Fibroblast of skin of right quadriceps (primary cell): ENCODE data around the gene DNAJC17.

Experiments used
- DNase-seq: peaks from one replicate; pipeline ENCODE4 v3.0.0-alpha.2; 2013

The DNAJC17 gene

DNA sequence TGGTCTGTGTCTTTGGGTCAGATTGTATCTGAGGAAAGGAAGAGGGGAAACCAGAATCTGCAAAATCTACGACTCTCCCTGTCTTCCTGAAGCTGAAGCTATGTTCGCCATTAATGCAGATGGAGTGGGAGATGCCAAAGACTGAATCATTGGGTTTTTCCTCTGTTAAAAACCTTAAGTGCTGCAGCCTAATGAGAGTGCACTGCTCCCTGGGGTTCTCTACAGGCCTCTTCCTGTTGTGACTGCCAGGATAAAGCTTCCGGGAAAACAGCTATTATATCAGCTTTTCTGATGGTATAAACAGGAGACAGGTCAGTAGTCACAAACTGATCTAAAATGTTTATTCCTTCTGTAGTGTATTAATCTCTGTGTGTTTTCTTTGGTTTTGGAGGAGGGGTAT lies 76.2 kb downstream of the DNAJC17 start:
- DNase-seq: no peak

DNA sequence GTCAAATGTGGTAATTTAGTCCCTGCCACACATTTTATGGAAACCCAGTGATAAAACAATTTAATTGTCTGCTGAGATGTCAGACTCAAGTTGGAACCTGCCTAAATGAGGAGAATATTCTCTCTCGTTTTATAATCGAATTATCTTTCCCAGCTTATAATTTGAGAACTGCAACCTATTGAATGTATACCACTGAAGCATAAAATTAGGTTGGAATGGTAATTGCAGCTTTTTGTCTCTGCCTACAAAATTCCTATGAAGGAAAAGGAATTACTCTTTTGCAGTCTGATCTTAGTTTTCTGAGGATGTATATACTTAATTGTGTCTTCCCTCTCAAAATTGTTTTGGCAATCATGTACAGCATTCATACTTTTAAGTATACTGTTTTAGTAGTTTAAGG lies 83.4 kb downstream of the DNAJC17 start:
- no peak for DNase-seq

DNA sequence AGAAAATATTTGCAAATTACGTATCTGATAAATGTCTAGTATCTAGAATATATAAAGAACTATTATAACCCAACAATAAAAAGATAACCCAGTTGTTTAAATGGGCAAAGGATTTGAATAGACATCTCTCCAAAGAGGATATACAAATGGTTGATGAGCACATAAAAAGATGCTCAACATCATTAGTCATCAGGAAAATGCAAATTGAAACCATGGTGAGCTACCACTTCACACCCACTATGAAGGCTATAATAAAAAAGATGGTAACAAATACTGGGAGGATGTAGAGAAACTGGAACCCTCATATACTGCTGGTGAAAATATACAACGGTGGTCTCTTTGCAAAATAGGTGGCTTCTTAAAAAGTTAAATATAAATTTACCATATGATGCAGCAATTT lies 84.3 kb downstream of the DNAJC17 start:
- DNase-seq: peak; percentile 19

DNA sequence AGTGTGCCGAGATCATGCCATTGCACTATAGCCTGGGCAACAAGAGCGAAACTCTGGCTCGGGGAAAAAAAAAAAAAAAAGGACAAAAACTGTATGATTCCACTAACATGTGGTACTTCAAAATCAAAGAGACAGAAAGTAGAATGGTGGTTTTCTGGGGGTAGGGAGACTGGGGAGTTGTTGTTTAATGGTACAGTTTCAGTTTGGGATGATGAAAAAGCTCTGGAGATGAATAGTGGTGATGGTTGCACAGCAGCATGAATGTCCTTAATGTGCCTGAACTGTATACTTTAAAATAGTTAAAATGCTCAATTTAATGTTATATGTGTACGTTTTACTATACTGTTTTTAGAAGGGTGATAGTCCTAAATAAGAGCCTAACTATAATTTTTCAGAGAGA lies 84.9 kb downstream of the DNAJC17 start:
- DNase-seq: no peak

DNA sequence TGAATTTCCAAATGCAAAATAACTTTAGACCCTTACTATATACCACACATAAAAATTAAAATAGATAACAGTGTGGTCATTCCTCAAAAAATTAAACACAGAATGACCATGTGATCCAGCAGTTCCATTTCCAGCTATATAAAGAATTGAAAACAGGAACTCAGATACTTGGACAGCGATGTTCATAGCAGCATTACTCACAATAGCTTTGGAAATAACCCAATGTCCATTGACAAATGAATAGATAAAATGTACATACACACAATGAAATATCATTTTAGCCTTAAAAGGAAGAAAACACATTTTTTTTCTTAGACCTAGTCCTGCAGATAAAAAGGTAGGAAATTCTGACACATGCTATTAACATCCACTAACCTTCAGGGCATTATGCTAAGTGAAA lies 85.6 kb downstream of the DNAJC17 start:
- no peak for DNase-seq

DNA sequence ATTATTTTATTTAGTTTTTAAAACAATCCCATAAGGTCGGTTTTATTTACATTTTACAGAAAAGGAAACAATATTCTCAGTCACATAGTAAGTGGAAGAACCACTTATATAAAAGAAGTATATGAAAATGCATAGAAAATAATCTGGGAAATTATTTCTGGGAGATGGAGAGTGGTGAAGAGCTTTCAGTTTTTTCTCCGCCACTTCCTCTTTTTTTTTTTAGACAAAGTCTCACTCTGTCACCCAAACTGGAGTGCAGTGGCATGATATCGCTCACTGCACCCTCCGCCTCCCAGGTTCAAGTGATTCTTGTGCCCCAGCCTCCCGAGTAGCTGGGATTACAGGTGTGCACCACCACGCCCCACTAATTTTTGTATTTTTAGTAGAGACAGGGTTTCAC lies 91.1 kb downstream of the DNAJC17 start:
- no peak for DNase-seq
